Endodermal cell (in vitro differentiated cells): ENCODE measurements around the gene SEC14L1. TPM values are rescaled to one million over a fixed set of nuclear protein-coding genes. Genes with fewer than 3 reads are reported as not detected.

Source experiments
- DNase-seq: peaks from one replicate; pipeline ENCODE4 v3.0.0-alpha.2; 2017
- H3K27ac ChIP-seq: 2 replicates; pipeline ENCODE4 v1.5.1; 2013; ENCODE audit warnings: mild to moderate bottlenecking, low read depth, low read length, moderate library complexity
- H3K27me3 ChIP-seq: 2 replicates; pipeline ENCODE4 v1.6.1; 2013; ENCODE audit warnings: mild to moderate bottlenecking, low read length, moderate library complexity; ENCODE audit not compliant: insufficient read depth, control insufficient read depth, poor library complexity, severe bottlenecking
- H3K36me3 ChIP-seq: 2 replicates; pipeline ENCODE4 v1.7.0; 2013; ENCODE audit warnings: mild to moderate bottlenecking, low read length, moderate library complexity; ENCODE audit not compliant: control insufficient read depth, insufficient read depth
- H3K4me1 ChIP-seq: one replicate; pipeline ENCODE4 v1.7.0; 2013; ENCODE audit warnings: low read length; ENCODE audit not compliant: control insufficient read depth, insufficient read depth
- H3K4me3 ChIP-seq: 2 replicates; pipeline ENCODE4 v1.5.1; 2013; ENCODE audit warnings: mild to moderate bottlenecking, low read length, moderate library complexity
- H3K9ac ChIP-seq: 2 replicates; pipeline ENCODE4 v1.6.1; 2013; ENCODE audit warnings: mild to moderate bottlenecking, low read length, moderate library complexity; ENCODE audit not compliant: poor library complexity, severe bottlenecking; ENCODE audit errors: extremely low read depth
- H3K9me3 ChIP-seq: 2 replicates; pipeline ENCODE4 v1.6.1; 2013; ENCODE audit warnings: mild to moderate bottlenecking, low read length, moderate library complexity; ENCODE audit not compliant: control insufficient read depth
- H3K27ac Mint-ChIP-seq: 2 replicates; pipeline ENCODE4 v1.8.0; 2020; ENCODE audit warnings: mixed read lengths
- H3K27me3 Mint-ChIP-seq: 2 replicates; pipeline ENCODE4 v1.8.0; 2021; ENCODE audit warnings: mild to moderate bottlenecking, mixed read lengths; ENCODE audit not compliant: insufficient read depth
- H3K36me3 Mint-ChIP-seq: 2 replicates; pipeline ENCODE4 v1.8.0; 2020; ENCODE audit warnings: low read depth, mixed read lengths
- H3K4me1 Mint-ChIP-seq: 2 replicates; pipeline ENCODE4 v1.8.0; 2020; ENCODE audit warnings: mixed read lengths
- H3K4me3 Mint-ChIP-seq: 2 replicates; pipeline ENCODE4 v1.8.0; 2020; ENCODE audit warnings: mild to moderate bottlenecking, moderate library complexity, mixed read lengths
- H3K9me3 Mint-ChIP-seq: 2 replicates; pipeline ENCODE4 v1.8.0; 2020; ENCODE audit warnings: mild to moderate bottlenecking, mixed read lengths
- WGBS, 2 experiments: methylation state at CpG; one replicate each; pipeline versions ENCODE4 v1.1.5 to v1.1.7; 2013; ENCODE audit warnings: missing lambda C conversion rate in 2 of 2, mixed read lengths in 1 of 2; ENCODE audit not compliant: insufficient coverage in 1 of 2, insufficient read length in 1 of 2; 5-methylcytosine and 5-hydroxymethylcytosine counted together
- total RNA-seq, 2 donors: library from RNA; stranded (reverse); fragmentation: NEBNext Ultra II Directional in 1 of 2; extraction: Animal tissue kit (Norgen Biotek cat#: 25700) in 1 of 2; gene quantifications; 2 replicates in 1 of 2; 3 replicates in 1 of 2; pipeline ENCODE4 v1.2.1, GENCODE V29; 2021
- TF ChIP-seq, protein P1 (sequence below): fragments of 200-600 bp; sonication (generic); conservative IDR thresholded peaks from 2 replicates; pipeline ENCODE4 v1.5.0; 2021; ENCODE audit warnings: antibody characterized with exemption, mild to moderate bottlenecking

SEC14L1 gene
- total RNA-seq, 2 donors from 2014 or later, result 77.0 to 87.4 TPM

GRCh38 chr17:77184474-77184873, 43.7 kb downstream of the SEC14L1 start:
- Mint-ChIP-seq H3K4me3 (no peak overlapping the region), H3K27me3 (no peaks in the 10 kb centered on the region), H3K36me3 (no peaks in the 10 kb centered on the region), H3K27ac (no peak overlapping the region), H3K9me3 (no peaks in the 10 kb centered on the region), H3K4me1 (peaks cover 10% of the 10 kb centered on the region)
- Histone ChIP-seq H3K36me3 (no peaks in the 10 kb centered on the region), H3K27ac (no peak overlapping the region), H3K4me3 (no peak overlapping the region), H3K9me3 (no peaks in the 10 kb centered on the region), H3K27me3 (no peaks in the 10 kb centered on the region), H3K4me1 (no peaks in the 10 kb centered on the region), H3K9ac (no peak overlapping the region)
- DNase-seq, result no peak
- 96 to 99% methylated on average over 3 to 4 of the region's 4 CpGs for WGBS, 2 experiments
- TF ChIP-seq, protein P1, sequence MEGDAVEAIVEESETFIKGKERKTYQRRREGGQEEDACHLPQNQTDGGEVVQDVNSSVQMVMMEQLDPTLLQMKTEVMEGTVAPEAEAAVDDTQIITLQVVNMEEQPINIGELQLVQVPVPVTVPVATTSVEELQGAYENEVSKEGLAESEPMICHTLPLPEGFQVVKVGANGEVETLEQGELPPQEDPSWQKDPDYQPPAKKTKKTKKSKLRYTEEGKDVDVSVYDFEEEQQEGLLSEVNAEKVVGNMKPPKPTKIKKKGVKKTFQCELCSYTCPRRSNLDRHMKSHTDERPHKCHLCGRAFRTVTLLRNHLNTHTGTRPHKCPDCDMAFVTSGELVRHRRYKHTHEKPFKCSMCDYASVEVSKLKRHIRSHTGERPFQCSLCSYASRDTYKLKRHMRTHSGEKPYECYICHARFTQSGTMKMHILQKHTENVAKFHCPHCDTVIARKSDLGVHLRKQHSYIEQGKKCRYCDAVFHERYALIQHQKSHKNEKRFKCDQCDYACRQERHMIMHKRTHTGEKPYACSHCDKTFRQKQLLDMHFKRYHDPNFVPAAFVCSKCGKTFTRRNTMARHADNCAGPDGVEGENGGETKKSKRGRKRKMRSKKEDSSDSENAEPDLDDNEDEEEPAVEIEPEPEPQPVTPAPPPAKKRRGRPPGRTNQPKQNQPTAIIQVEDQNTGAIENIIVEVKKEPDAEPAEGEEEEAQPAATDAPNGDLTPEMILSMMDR, result no peak

DNA sequence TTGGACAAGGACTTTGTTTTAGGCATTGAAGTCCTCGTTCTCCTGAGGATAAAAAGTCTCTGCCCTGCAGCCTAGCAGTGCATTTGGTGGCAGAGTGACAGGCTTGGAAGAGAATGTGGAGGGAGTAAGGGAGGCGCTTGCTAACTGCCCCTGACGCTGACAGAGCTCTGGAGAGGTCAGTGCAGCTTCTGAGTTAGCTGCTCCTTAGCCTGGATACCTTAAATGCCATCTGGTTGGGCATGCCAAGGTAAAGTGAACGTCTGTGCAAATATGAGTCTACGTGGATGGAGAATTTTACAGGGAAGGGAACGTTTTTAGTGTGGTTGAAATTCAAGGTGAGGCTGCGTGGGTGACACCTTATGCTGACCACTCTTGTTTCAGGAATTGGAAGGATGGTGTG, 44.4 kb downstream of the SEC14L1 start:
- Histone ChIP-seq H3K9me3 (no peaks in the 10 kb centered on the region), H3K27me3 (no peaks in the 10 kb centered on the region), H3K4me3 (no peak overlapping the region), H3K36me3 (no peaks in the 10 kb centered on the region), H3K4me1 (no peaks in the 10 kb centered on the region), H3K27ac (no peak overlapping the region), H3K9ac (no peak overlapping the region)
- Mint-ChIP-seq H3K27ac (no peak overlapping the region), H3K27me3 (no peaks in the 10 kb centered on the region), H3K4me3 (no peak overlapping the region), H3K9me3 (no peaks in the 10 kb centered on the region), H3K4me1 (peaks cover 10% of the 10 kb centered on the region), H3K36me3 (no peaks in the 10 kb centered on the region)
- no peak for DNase-seq
- 85 to 88% methylated on average over 4 to 7 of the region's 7 CpGs for WGBS, 2 experiments
- TF ChIP-seq, protein P1, result no peak

GRCh38 chr17:77186141-77186604, 45.4 kb downstream of the SEC14L1 start:
- no peak overlapping the region for H3K4me3 Mint-ChIP-seq
- H3K9me3 Mint-ChIP-seq, result no peaks in the 10 kb centered on the region
- H3K27me3 Mint-ChIP-seq, result no peaks in the 10 kb centered on the region
- H3K4me1 ChIP-seq, result no peaks in the 10 kb centered on the region
- peak; percentile 56 for DNase-seq
- no peak overlapping the region for H3K27ac ChIP-seq
- no peaks in the 10 kb centered on the region for H3K9me3 ChIP-seq
- peaks cover 10% of the 10 kb centered on the region for H3K4me1 Mint-ChIP-seq
- peaks cover 6% of the 10 kb centered on the region for H3K36me3 Mint-ChIP-seq
- H3K36me3 ChIP-seq, result no peaks in the 10 kb centered on the region
- no peaks in the 10 kb centered on the region for H3K27me3 ChIP-seq
- no peak overlapping the region for H3K9ac ChIP-seq
- H3K4me3 ChIP-seq, result no peak overlapping the region
- TF ChIP-seq, protein P1, result no peak
- H3K27ac Mint-ChIP-seq, result no peak overlapping the region
- WGBS, 2 experiments, result 92% methylated on average over 9 to 13 of the region's 13 CpGs
